Heart left ventricle (tissue), 16 donors: ENCODE data around the gene DNM3. TPM values are rescaled to one million over a fixed set of nuclear protein-coding genes. Genes with fewer than 3 reads are reported as not detected.
A peak's percentile ranks its signal among the peaks of the same experiment; 100 is the strongest.

Experiments used
- ATAC-seq, 4 donors: fragments of 200-7000 bp; cut with Tn5 transposase; one replicate each; pipeline ENCODE4 v1.9.1; 2020 to 2022; ENCODE audit warnings: moderate library complexity in 4 of 4, mild to moderate bottlenecking in 3 of 4, moderate number of reproducible peaks in 1 of 4
- DNase-seq, 5 donors: peaks; one replicate each; pipeline ENCODE4 v3.0.0-alpha.2; 2020
- H3K27ac ChIP-seq, 12 donors: fragments of 200-600 bp; sonication (generic) in 4 of 12; one replicate each; pipeline versions ENCODE4 v1.5.0 to v1.8.0; 2016 to 2022; ENCODE audit warnings: mild to moderate bottlenecking in 2 of 12
- H3K27me3 ChIP-seq, 9 donors: fragments of 200-600 bp; sonication (generic) in 2 of 9; one replicate each; pipeline versions ENCODE4 v1.5.1 to v1.8.0; 2016 to 2022; ENCODE audit warnings: mild to moderate bottlenecking in 3 of 9
- H3K36me3 ChIP-seq, 9 donors: fragments of 200-600 bp; sonication (generic) in 2 of 9; one replicate each; pipeline versions ENCODE4 v1.5.0 to v1.8.0; 2018 to 2022; ENCODE audit warnings: mild to moderate bottlenecking in 2 of 9
- H3K4me1 ChIP-seq, 12 donors: fragments of 200-600 bp; sonication (generic) in 4 of 12; one replicate each; pipeline versions ENCODE4 v1.5.0 to v1.8.0; 2016 to 2022; ENCODE audit warnings: mild to moderate bottlenecking in 3 of 12
- H3K4me3 ChIP-seq, 12 donors: fragments of 200-600 bp; sonication (generic) in 4 of 12; one replicate each; pipeline versions ENCODE4 v1.5.0 to v1.8.0; 2017 to 2022; ENCODE audit warnings: mild to moderate bottlenecking in 9 of 12, moderate library complexity in 4 of 12
- H3K9me3 ChIP-seq, 12 donors: fragments of 200-600 bp; sonication (generic) in 4 of 12; one replicate each; pipeline versions ENCODE4 v1.5.0 to v1.8.0; 2016 to 2022; ENCODE audit warnings: mild to moderate bottlenecking in 1 of 12
- POLR2A ChIP-seq, 2 donors: fragments of 450-650 bp; IDR thresholded peaks; one replicate each; pipeline ENCODE4 v1.6.1; 2017; ENCODE audit warnings: antibody characterized with exemption in 2 of 2, mild to moderate bottlenecking in 2 of 2, moderate library complexity in 2 of 2
- WGBS, 4 donors: extraction: QIAGEN DNeasy Blood & Tissue Kit in 2 of 4; methylation state at CpG; one replicate each; pipeline versions ENCODE4 v1.1.5 to v1.1.7; 2013 to 2018; 5-methylcytosine and 5-hydroxymethylcytosine counted together
- intact Hi-C, 10 donors: fragments of 100-400 bp; cut with DNase I; formaldehyde crosslinking; loops; one replicate each; pipeline versions ENCODE4 v1.11.1 to v1.14.2; 2022
- polyA plus RNA-seq, 2 donors: library from polyadenylated mRNA; stranded (reverse); fragments of 200-250 nt; gene quantifications; one replicate each; pipeline ENCODE4 v1.2.3, GENCODE V29; 2013
- total RNA-seq, 9 donors: library from RNA; depleted of rRNA in 2 of 9; stranded (reverse); fragments of >200 nt in 2 of 9; fragmentation: NEBNext Ultra II Directional in 3 of 9; extraction: Animal tissue kit (Norgen Biotek cat#: 25700) in 3 of 9; gene quantifications; one replicate each; pipeline versions ENCODE4 v1.1.0 to v1.2.4, GENCODE V29; 2016 to 2023
- TF ChIP-seq, protein P1 (sequence below), 12 donors: fragments of 200-600 bp; sonication (generic) in 4 of 12; IDR thresholded peaks; one replicate each; pipeline versions ENCODE4 v1.5.0 to v1.8.0; 2018 to 2022; ENCODE audit warnings: antibody characterized with exemption in 12 of 12, mild to moderate bottlenecking in 5 of 12
- donor health status: ischemic (EF 13 %, LVEDD 7.1; RV severe dilation, severe dysfunction).
- donor health status: healthy with polysubstance abuse.
- donor health status: DM: no; HTN: yes; CAD: no.
- donor health status: DM: no; HTN: no; CAD: no.
- donor health status: ischemic (EF 25% LVEDD 6.9; RV normal size, moderate dysfunction).
- donor health status: ischemic (EF 25% LVEDD 5.7; RV mildly dilated, moderate dysfunction).
- donor health status: healthy.
- donor health status: DM: yes; HTN: yes; CAD: no.
- donor health status: ischemic (EF 35%, LVEDD 5.7; RV mildly dilated, moderate dysfunction).
- donor health status: nonischemic (EF 11% LVEDD 7.7; RV severe dilation, severe dysfunction).
- donor health status: DM: yes; HTN: yes; CAD: no.
- donor health status: PGD.
- donor health status: ischemic (EF 29% LVEDD 5.4; RV normal size, mild dysfunction).
- donor health status: nonischemic (EF 23%, LVEDD 6.1; RV moderate dilation, normal function).

Gene DNM3
- total and polyA plus RNA-seq, 11 donors = 0.44 to 3.9 (median 1.9) TPM

DNA sequence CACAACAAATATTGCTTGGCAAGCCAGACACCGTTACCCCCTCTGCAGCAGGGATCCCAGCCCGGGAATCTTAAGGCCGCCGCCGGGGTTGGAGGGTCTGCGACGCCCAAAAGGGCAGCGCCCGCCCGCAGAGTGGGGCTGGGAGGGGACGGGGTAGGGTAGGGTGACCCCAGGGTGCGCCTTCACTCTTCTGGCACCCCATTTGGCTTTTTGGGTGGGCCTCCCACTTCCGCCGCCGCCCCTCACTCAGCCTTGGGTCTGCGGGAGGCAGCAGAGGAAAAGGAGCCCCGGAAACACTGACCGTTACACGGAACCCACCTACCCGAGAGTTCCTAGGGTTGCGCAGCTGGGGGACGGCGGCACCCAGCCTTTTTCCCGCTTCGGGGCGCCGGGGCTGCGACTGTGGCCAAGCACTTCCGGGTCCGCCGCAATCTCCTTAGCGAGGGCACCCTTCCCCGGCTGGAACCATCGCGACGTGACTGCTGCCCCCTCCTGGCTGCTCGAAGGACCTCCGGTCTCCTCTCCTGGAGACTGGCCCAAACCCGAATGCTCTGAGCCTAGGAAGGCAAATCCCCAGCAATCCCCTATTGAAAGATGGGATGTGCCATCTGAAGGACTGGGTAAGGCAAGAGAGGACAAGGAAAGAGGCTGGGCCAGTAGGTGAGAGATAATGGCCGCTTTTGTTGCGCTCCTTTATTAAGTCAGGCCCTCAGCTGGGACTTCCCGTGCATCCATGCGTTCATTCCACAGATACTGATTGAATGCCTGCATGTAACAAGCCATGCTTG is 602.6 kb downstream of the DNM3 start, which contains the start of gene PIGC:
Gene PIGC (minus strand): TSS at position 404 of the 788 bp plus-strand sequence. CDS start 1,447 bp downstream, outside the sequence.
- ATAC-seq (peak; percentile 93 to 100 (median 99)), DNase-seq (peak; percentile 89 to 96 (median 93))
- Histone ChIP-seq H3K9me3 (no peaks in the 10 kb centered on the region), H3K4me1 (peaks cover 0 to 23% (median 12%) of the 10 kb centered on the region in 12 donors), H3K27ac (peak within 1 kb of the TSS; percentile 59 to 91 (median 81)), H3K36me3 (peaks cover 0 to 11% (median 2%) of the 10 kb centered on the region in 9 donors), H3K4me3 (peak within 1 kb of the TSS; percentile 49 to 100 (median 96)), H3K27me3 (no peaks in the 10 kb centered on the region)
- TF ChIP-seq, protein P1, sequence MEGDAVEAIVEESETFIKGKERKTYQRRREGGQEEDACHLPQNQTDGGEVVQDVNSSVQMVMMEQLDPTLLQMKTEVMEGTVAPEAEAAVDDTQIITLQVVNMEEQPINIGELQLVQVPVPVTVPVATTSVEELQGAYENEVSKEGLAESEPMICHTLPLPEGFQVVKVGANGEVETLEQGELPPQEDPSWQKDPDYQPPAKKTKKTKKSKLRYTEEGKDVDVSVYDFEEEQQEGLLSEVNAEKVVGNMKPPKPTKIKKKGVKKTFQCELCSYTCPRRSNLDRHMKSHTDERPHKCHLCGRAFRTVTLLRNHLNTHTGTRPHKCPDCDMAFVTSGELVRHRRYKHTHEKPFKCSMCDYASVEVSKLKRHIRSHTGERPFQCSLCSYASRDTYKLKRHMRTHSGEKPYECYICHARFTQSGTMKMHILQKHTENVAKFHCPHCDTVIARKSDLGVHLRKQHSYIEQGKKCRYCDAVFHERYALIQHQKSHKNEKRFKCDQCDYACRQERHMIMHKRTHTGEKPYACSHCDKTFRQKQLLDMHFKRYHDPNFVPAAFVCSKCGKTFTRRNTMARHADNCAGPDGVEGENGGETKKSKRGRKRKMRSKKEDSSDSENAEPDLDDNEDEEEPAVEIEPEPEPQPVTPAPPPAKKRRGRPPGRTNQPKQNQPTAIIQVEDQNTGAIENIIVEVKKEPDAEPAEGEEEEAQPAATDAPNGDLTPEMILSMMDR (IDR thresholded peaks at IDR 0.05) = peak; percentile 78 to 93 (median 86)
- peak in 1 of 2 donors; percentile 52 for TF ChIP-seq POLR2A (IDR thresholded peaks at IDR 0.05)
- intact Hi-C loops = loop anchor here in 5 of 10 donors (2.0 to 10.0 kb wide), 5 partner anchors 353 to 642 kb away; no protein-coding TSS in a partner anchor
- WGBS, 4 donors = 5 to 8% (median 7%) methylated on average over 34 to 43 of the region's 43 CpGs

DNA sequence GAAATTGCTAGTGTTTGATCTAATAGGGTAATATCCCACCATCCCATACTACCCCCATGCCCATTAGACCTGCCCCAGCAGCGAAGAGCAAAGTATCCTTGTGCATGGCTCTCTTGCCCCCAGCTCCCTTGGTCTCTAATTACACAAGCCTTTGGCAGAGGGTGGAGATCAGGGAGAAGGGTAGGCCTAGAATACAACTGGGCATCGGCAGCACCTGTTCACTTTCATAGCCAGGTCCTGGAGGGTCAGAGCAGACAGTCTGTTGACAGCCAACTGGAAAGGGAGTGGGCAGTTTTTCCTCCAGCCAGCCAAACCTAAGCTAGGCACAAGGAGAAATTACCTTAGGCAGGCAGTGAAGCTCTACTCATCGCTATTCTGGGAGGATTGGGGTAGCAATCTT is 605.2 kb downstream of the DNM3 start:
- 83 to 94% (median 91%) methylated on average over 3 of the region's 3 CpGs for WGBS, 4 donors
- intact Hi-C loops = loop anchor here in 3 of 10 donors (10.0 kb wide), 2 partner anchors 442 to 642 kb away; no protein-coding TSS in a partner anchor

DNA sequence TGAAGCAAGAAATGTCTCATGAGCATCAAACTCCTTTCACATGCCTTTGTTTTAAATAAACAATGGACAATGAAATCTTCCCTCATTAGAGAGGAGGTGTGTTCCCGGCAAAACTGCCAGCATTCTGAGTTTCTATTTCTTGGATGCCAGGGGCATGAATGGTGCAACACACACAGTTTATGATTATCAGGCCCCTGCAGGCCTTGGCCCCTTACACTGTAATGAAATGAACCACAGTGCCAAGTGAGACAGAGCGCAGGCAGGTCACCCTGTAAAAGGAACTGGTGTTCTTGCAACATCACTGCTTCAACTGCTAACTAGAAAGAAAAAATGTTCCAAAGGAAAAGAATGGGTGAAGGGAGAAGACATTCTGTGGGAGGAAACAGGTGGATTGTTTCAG is 606.3 kb downstream of the DNM3 start:
- no peak for TF ChIP-seq POLR2A (IDR thresholded peaks at IDR 0.05)
- TF ChIP-seq, protein P1 (IDR thresholded peaks at IDR 0.05) = no peak
- Histone ChIP-seq H3K4me3 (no peak overlapping the region), H3K9me3 (no peaks in the 10 kb centered on the region), H3K27me3 (no peaks in the 10 kb centered on the region), H3K4me1 (peaks cover 0 to 32% (median 15%) of the 10 kb centered on the region in 12 donors), H3K36me3 (no peaks in the 10 kb centered on the region), H3K27ac (no peak overlapping the region)
- 72 to 82% (median 77%) methylated on average over 2 of the region's 2 CpGs for WGBS, 4 donors
- intact Hi-C loops = loop anchor here in 3 of 10 donors (10.0 kb wide), 2 partner anchors 443 to 643 kb away; no protein-coding TSS in a partner anchor
- DNase-seq = no peak
- ATAC-seq = no peak

More for the DNA sequence above, 605.2 kb downstream of the DNM3 start:
- TF ChIP-seq POLR2A (IDR thresholded peaks at IDR 0.05) = no peak
- TF ChIP-seq, protein P1 (IDR thresholded peaks at IDR 0.05) = no peak
- no peaks in the 10 kb centered on the region for H3K9me3 ChIP-seq
- H3K27ac ChIP-seq = no peak overlapping the region
- no peak overlapping the region for H3K4me3 ChIP-seq
- ATAC-seq = no peak
- peaks cover 0 to 8% (median 2%) of the 10 kb centered on the region in 9 donors for H3K36me3 ChIP-seq
- no peak for DNase-seq
- no peaks in the 10 kb centered on the region for H3K27me3 ChIP-seq
- peaks cover 0 to 34% (median 18%) of the 10 kb centered on the region in 12 donors for H3K4me1 ChIP-seq

DNA sequence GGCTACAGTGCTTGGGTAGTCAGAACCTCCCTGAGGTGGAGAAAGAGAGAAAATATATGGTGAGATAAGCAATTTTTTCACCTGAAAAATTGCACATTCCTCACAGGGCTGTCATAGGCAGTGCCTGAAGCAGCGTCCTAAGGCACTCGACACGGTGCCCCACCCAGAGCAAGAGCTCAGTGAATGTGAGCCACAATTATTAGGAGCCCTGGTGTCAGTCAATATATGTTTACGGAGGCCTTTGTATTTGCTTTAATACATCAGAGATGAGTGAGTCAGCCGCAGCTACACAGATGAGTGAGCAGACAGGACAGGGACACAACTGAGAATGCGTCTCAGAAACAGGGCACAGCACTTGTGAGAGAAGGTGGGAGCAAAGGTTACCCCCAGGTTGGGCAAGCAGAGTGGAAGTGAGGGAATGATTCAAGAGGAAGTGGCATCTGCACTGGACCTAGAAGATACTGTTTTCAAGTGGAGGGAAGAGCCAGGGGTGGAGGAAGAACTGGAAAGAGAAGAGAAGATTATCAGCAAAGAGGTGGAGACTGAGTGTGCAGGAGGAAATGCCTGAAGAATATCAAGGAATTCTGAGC is 607.8 kb downstream of the DNM3 start:
- DNase-seq = no peak
- Histone ChIP-seq H3K27me3 (no peaks in the 10 kb centered on the region), H3K4me3 (no peak overlapping the region), H3K9me3 (no peaks in the 10 kb centered on the region), H3K4me1 (peaks cover 0 to 29% (median 8%) of the 10 kb centered on the region in 12 donors), H3K27ac (no peak overlapping the region), H3K36me3 (no peaks in the 10 kb centered on the region)
- WGBS, 4 donors = 72 to 88% (median 88%) methylated on average over 6 of the region's 6 CpGs
- intact Hi-C loops = loop anchor here in 3 of 10 donors (10.0 kb wide), 2 partner anchors 444 to 644 kb away; no protein-coding TSS in a partner anchor
- no peak for ATAC-seq
- TF ChIP-seq POLR2A (IDR thresholded peaks at IDR 0.05) = no peak
- TF ChIP-seq, protein P1 (IDR thresholded peaks at IDR 0.05) = no peak
